Gastroesophageal sphincter (tissue), 4 donors: ENCODE results near the gene KCNQ4. TPM values are rescaled to one million over a fixed set of nuclear protein-coding genes. Genes with fewer than 3 reads are reported as not detected.

Source experiments
- ATAC-seq: fragments of 150-250 bp; one replicate; pipeline ENCODE4 v1.9.1; 2016; ENCODE audit warnings: mild to moderate bottlenecking, moderate library complexity
- H3K27ac ChIP-seq, 4 donors: fragments of 200-600 bp; sonication (generic) in 3 of 4; 1 replicate in 3 of 4; 2 replicates in 1 of 4; pipeline ENCODE4 v1.5.1; 2016 to 2019
- H3K27me3 ChIP-seq: fragments of 200-600 bp; sonication (generic); one replicate; pipeline ENCODE4 v1.5.1; 2019
- H3K36me3 ChIP-seq, 2 donors: fragments of 200-600 bp; sonication (generic); one replicate each; pipeline ENCODE4 v1.5.1; 2019; ENCODE audit warnings: control low read depth in 1 of 2
- H3K4me1 ChIP-seq, 3 donors: fragments of 200-600 bp; sonication (generic); 1 replicate in 2 of 3; 2 replicates in 1 of 3; pipeline ENCODE4 v1.5.1; 2016 to 2019; ENCODE audit warnings: control low read depth in 2 of 3
- H3K4me3 ChIP-seq, 2 donors: fragments of 200-600 bp; sonication (generic); one replicate each; pipeline ENCODE4 v1.5.1; 2019; ENCODE audit warnings: mild to moderate bottlenecking in 1 of 2, moderate library complexity in 1 of 2
- H3K9me3 ChIP-seq, 3 donors: fragments of 200-600 bp; sonication (generic); one replicate each; pipeline ENCODE4 v1.5.1; 2017 to 2019; ENCODE audit warnings: control low read depth in 2 of 3
- CTCF ChIP-seq, 4 experiments: fragments of 200-600 bp in 2 of 4; fragments of 450-650 bp in 2 of 4; sonication (generic) in 1 of 4; IDR thresholded peaks; one replicate each; pipeline ENCODE4 v1.5.1; 2017 to 2019; ENCODE audit warnings: antibody characterized with exemption in 4 of 4, mild to moderate bottlenecking in 2 of 4, moderate library complexity in 2 of 4
- EP300 ChIP-seq: sonication (generic); formaldehyde crosslinking; IDR thresholded peaks from one replicate; pipeline ENCODE4 v1.6.1; 2017; ENCODE audit warnings: antibody characterized with exemption, mild to moderate bottlenecking
- POLR2A ChIP-seq, 2 donors: fragments of 450-650 bp; IDR thresholded peaks; one replicate each; pipeline ENCODE4 v1.6.1; 2017; ENCODE audit warnings: antibody characterized with exemption in 2 of 2, mild to moderate bottlenecking in 2 of 2, moderate library complexity in 1 of 2
- POLR2AphosphoS5 ChIP-seq: sonication (generic); formaldehyde crosslinking; IDR thresholded peaks from one replicate; pipeline ENCODE4 v1.6.1; 2017; ENCODE audit warnings: antibody characterized with exemption
- WGBS, 2 donors: methylation state at CpG; one replicate each; pipeline ENCODE4 v1.1.5; 2018; ENCODE audit warnings: low coverage in 1 of 2; 5-methylcytosine and 5-hydroxymethylcytosine counted together
- total RNA-seq, 4 donors: library from RNA; depleted of rRNA; stranded (reverse); fragments of >200 nt; gene quantifications; one replicate each; pipeline ENCODE4 v1.1.0, GENCODE V29; 2016

KCNQ4 gene
- total RNA-seq, 4 donors from 2014 or later: 6.1 to 25.5 (median 10.2) TPM

- Histone ChIP-seq H3K27ac (no peak overlapping the region), H3K4me3 (no peak overlapping the region), H3K36me3 (no peaks in the 10 kb centered on the region), H3K4me1 (peaks cover 4 to 48% (median 15%) of the 10 kb centered on the region in 3 donors), H3K27me3 (no peaks in the 10 kb centered on the region), H3K9me3 (no peaks in the 10 kb centered on the region)
- WGBS, 2 donors: 68 to 70% methylated on average over 5 to 6 of the region's 6 CpGs
- no peak for ATAC-seq
- no peak for TF ChIP-seq POLR2A (IDR thresholded peaks at IDR 0.05)
- no peak for TF ChIP-seq EP300
- TF ChIP-seq POLR2AphosphoS5: no peak
- TF ChIP-seq CTCF (IDR thresholded peaks at IDR 0.05): no peak
These were observed 25.3 kb downstream of the KCNQ4 start for GRCh38 chr1:40808909-40809308.

- TF ChIP-seq EP300 (no peak), CTCF (IDR thresholded peaks at IDR 0.05) (no peak), POLR2A (IDR thresholded peaks at IDR 0.05) (no peak), POLR2AphosphoS5 (no peak)
- WGBS, 2 donors: 72% methylated on average over 4 of the region's 5 CpGs; no CpG with 5 or more reads in 1 of the 2 donors
- no peaks in the 10 kb centered on the region for H3K27me3 ChIP-seq
- H3K4me1 ChIP-seq: peaks cover 4 to 29% (median 15%) of the 10 kb centered on the region in 3 donors
- ATAC-seq: no peak
- no peak overlapping the region for H3K27ac ChIP-seq
- H3K4me3 ChIP-seq: no peak overlapping the region
- no peaks in the 10 kb centered on the region for H3K9me3 ChIP-seq
- H3K36me3 ChIP-seq: no peaks in the 10 kb centered on the region
These were observed 27.3 kb downstream of the KCNQ4 start for GRCh38 chr1:40810927-40811326.

- 65 to 72% methylated on average over 6 to 9 of the region's 9 CpGs for WGBS, 2 donors
- no peak overlapping the region for H3K4me3 ChIP-seq
These were observed 31.8 kb downstream of the KCNQ4 start for GRCh38 chr1:40815420-40815819.

GRCh38 chr1:40817791-40818263 lies 34.2 kb downstream of the KCNQ4 start:
- peak overlapping the region in 1 of 4 donors; percentile 13 for H3K27ac ChIP-seq
- peak overlapping the region in 1 of 2 donors; percentile 43 for H3K4me3 ChIP-seq
- peaks cover 0 to 56% of the 10 kb centered on the region in 2 donors for H3K36me3 ChIP-seq
- no peaks in the 10 kb centered on the region for H3K9me3 ChIP-seq
- no peak for ATAC-seq
- peaks cover 0 to 42% (median 4%) of the 10 kb centered on the region in 3 donors for H3K4me1 ChIP-seq
- H3K27me3 ChIP-seq: no peaks in the 10 kb centered on the region
- WGBS, 2 donors: 89 to 100% methylated on average over 1 to 8 of the region's 19 CpGs
- TF ChIP-seq POLR2A (IDR thresholded peaks at IDR 0.05): no peak
- no peak for TF ChIP-seq EP300
- TF ChIP-seq POLR2AphosphoS5: no peak
- TF ChIP-seq CTCF (IDR thresholded peaks at IDR 0.05): no peak

More at GRCh38 chr1:40815420-40815819, 31.8 kb downstream of the KCNQ4 start:
- Histone ChIP-seq H3K4me1 (peaks cover 0 to 19% (median 4%) of the 10 kb centered on the region in 3 donors), H3K9me3 (no peaks in the 10 kb centered on the region), H3K36me3 (peaks cover 0 to 34% of the 10 kb centered on the region in 2 donors), H3K27ac (no peak overlapping the region), H3K27me3 (no peaks in the 10 kb centered on the region)
- TF ChIP-seq POLR2A (IDR thresholded peaks at IDR 0.05): no peak
- no peak for TF ChIP-seq CTCF (IDR thresholded peaks at IDR 0.05)
- no peak for TF ChIP-seq POLR2AphosphoS5
- TF ChIP-seq EP300: no peak
- ATAC-seq: no peak

- Histone ChIP-seq H3K27ac (peak overlapping the region in 1 of 4 donors; percentile 13), H3K36me3 (peaks cover 0 to 57% of the 10 kb centered on the region in 2 donors), H3K9me3 (no peaks in the 10 kb centered on the region), H3K4me1 (peaks cover 0 to 48% (median 4%) of the 10 kb centered on the region in 3 donors), H3K4me3 (peak overlapping the region in 1 of 2 donors; percentile 43), H3K27me3 (no peaks in the 10 kb centered on the region)
- 8% methylated on average over 2 of the region's 59 CpGs; no CpG with 5 or more reads in 1 of the 2 donors for WGBS, 2 donors
- peak; percentile 54 for ATAC-seq
- TF ChIP-seq CTCF (IDR thresholded peaks at IDR 0.05) (no peak), POLR2AphosphoS5 (no peak), EP300 (no peak), POLR2A (IDR thresholded peaks at IDR 0.05) (no peak)
These were observed 34.8 kb downstream of the KCNQ4 start for GRCh38 chr1:40818264-40818961.
